Measurements from ENCODE around the gene DOCK10.
A peak's percentile ranks its signal among the peaks of the same experiment; 100 is the strongest.

DOCK10 gene

GRCh38 chr2:225020168-225020849, 22.0 kb downstream of the DOCK10 start:
- H3K27me3 ChIP-seq = no peaks in the 10 kb centered on the region
- no peak for TF ChIP-seq CTCF (IDR thresholded peaks at IDR 0.05; ENCODE audit: low read depth, low read length)
- H3K4me3 ChIP-seq (ENCODE audit: low read depth, low read length) = no peak overlapping the region
- no peaks in the 10 kb centered on the region for H3K36me3 ChIP-seq
- H3K4me1 ChIP-seq = peaks cover 10% of the 10 kb centered on the region
- no peak for DNase-seq
- H3K9me3 ChIP-seq = no peaks in the 10 kb centered on the region

GRCh38 chr2:225019105-225019504, 23.2 kb downstream of the DOCK10 start:
- no peak for TF ChIP-seq CTCF (IDR thresholded peaks at IDR 0.05; ENCODE audit: low read depth, low read length)

GRCh38 chr2:225017713-225018112, 24.6 kb downstream of the DOCK10 start:
- Histone ChIP-seq H3K9me3 (no peaks in the 10 kb centered on the region), H3K36me3 (no peaks in the 10 kb centered on the region), H3K4me1 (peaks cover 12% of the 10 kb centered on the region), H3K27me3 (no peaks in the 10 kb centered on the region), H3K4me3 (ENCODE audit: low read depth, low read length) (no peak overlapping the region)
- peak; percentile 70 for DNase-seq
- peak; percentile 58 for TF ChIP-seq CTCF (IDR thresholded peaks at IDR 0.05; ENCODE audit: low read depth, low read length)

More at GRCh38 chr2:225019105-225019504, 23.2 kb downstream of the DOCK10 start:
- H3K27me3 ChIP-seq = no peaks in the 10 kb centered on the region
- no peak for DNase-seq
- no peak overlapping the region for H3K4me3 ChIP-seq (ENCODE audit: low read depth, low read length)
- H3K36me3 ChIP-seq = no peaks in the 10 kb centered on the region
- peaks cover 12% of the 10 kb centered on the region for H3K4me1 ChIP-seq
- no peaks in the 10 kb centered on the region for H3K9me3 ChIP-seq

GRCh38 chr2:225017098-225017685, 25.1 kb downstream of the DOCK10 start:
- no peak overlapping the region for H3K4me3 ChIP-seq (ENCODE audit: low read depth, low read length)
- no peaks in the 10 kb centered on the region for H3K36me3 ChIP-seq
- H3K9me3 ChIP-seq = no peaks in the 10 kb centered on the region
- no peaks in the 10 kb centered on the region for H3K27me3 ChIP-seq
- no peak for TF ChIP-seq CTCF (IDR thresholded peaks at IDR 0.05; ENCODE audit: low read depth, low read length)
- no peak for DNase-seq
- peaks cover 12% of the 10 kb centered on the region for H3K4me1 ChIP-seq

- Histone ChIP-seq H3K36me3 (no peaks in the 10 kb centered on the region), H3K4me1 (peaks cover 12% of the 10 kb centered on the region), H3K27me3 (no peaks in the 10 kb centered on the region), H3K9me3 (no peaks in the 10 kb centered on the region), H3K4me3 (ENCODE audit: low read depth, low read length) (no peak overlapping the region)
- TF ChIP-seq CTCF (IDR thresholded peaks at IDR 0.05; ENCODE audit: low read depth, low read length) = no peak
- no peak for DNase-seq
These were observed 28.6 kb downstream of the DOCK10 start for GRCh38 chr2:225013425-225014365.

Measured in BE2C (cell line).